Vagina (tissue), 2 donors: ENCODE measurements around the gene DPP10. TPM values are rescaled to one million over a fixed set of nuclear protein-coding genes. Genes with fewer than 3 reads are reported as not detected.
"Not testable (repeated sequence)": the region's sequence is repeated elsewhere in the genome, so short reads cannot be mapped to it uniquely, and the experiment has no call there.

Experiments used
- DNase-seq, 2 donors: peaks; one replicate each; pipeline ENCODE4 v3.0.0-alpha.2; 2017; ENCODE audit errors: extremely low spot score in 2 of 2
- H3K27ac ChIP-seq: fragments of 200-600 bp; sonication (generic); one replicate; pipeline ENCODE4 v1.5.1; 2019
- H3K27me3 ChIP-seq: fragments of 200-600 bp; sonication (generic); one replicate; pipeline ENCODE4 v1.5.1; 2019
- H3K36me3 ChIP-seq, 2 donors: fragments of 200-600 bp; sonication (generic); one replicate each; pipeline ENCODE4 v1.5.1; 2017 to 2019
- H3K4me1 ChIP-seq: fragments of 200-600 bp; sonication (generic); one replicate; pipeline ENCODE4 v1.5.1; 2019
- H3K4me3 ChIP-seq, 2 donors: fragments of 200-600 bp; sonication (generic); 1 replicate in 1 of 2; 2 replicates in 1 of 2; pipeline ENCODE4 v1.5.1; 2016 to 2019
- H3K9me3 ChIP-seq: fragments of 200-600 bp; sonication (generic); one replicate; pipeline ENCODE4 v1.5.1; 2019
- CTCF ChIP-seq, 3 experiments: fragments of 450-650 bp in 2 of 3; fragments of 200-600 bp in 1 of 3; sonication (generic) in 1 of 3; IDR thresholded peaks; one replicate each; pipeline ENCODE4 v1.5.1; 2017 to 2019; ENCODE audit warnings: antibody characterized with exemption in 3 of 3, mild to moderate bottlenecking in 2 of 3, moderate library complexity in 2 of 3
- POLR2A ChIP-seq, 2 donors: fragments of 450-650 bp; IDR thresholded peaks; one replicate each; pipeline ENCODE4 v1.6.1; 2017; ENCODE audit warnings: antibody characterized with exemption in 2 of 2, mild to moderate bottlenecking in 2 of 2, moderate library complexity in 2 of 2
- POLR2AphosphoS5 ChIP-seq, 2 donors: sonication (generic); formaldehyde crosslinking; IDR thresholded peaks; one replicate each; pipeline ENCODE4 v1.9.0; 2017; ENCODE audit warnings: antibody characterized with exemption in 2 of 2, mild to moderate bottlenecking in 2 of 2, low read depth in 1 of 2; ENCODE audit not compliant: insufficient read depth in 1 of 2
- intact Hi-C: fragments of 100-400 bp; cut with DNase I; formaldehyde crosslinking; loops from one replicate; pipeline ENCODE4 v1.15.1; 2023
- total RNA-seq: library from RNA; depleted of rRNA; stranded (reverse); fragments of >200 nt; gene quantifications from one replicate; pipeline ENCODE4 v1.2.3, GENCODE V29; 2016

Gene DPP10
- total RNA-seq, 1 donor from 2014 or later: not detected

GRCh38 chr2:115077626-115078025 is 635.2 kb downstream of the DPP10 start:
- Histone ChIP-seq H3K4me1 (no peaks in the 10 kb centered on the region), H3K9me3 (no peaks in the 10 kb centered on the region), H3K27ac (no peak overlapping the region), H3K27me3 (no peaks in the 10 kb centered on the region), H3K36me3 (no peaks in the 10 kb centered on the region), H3K4me3 (no peak overlapping the region)
- TF ChIP-seq CTCF (IDR thresholded peaks at IDR 0.05): no peak
- no peak for TF ChIP-seq POLR2A (IDR thresholded peaks at IDR 0.05)
- TF ChIP-seq POLR2AphosphoS5 (IDR thresholded peaks at IDR 0.05; ENCODE audit: insufficient read depth in 1 of 2, low read depth in 1 of 2): no peak
- intact Hi-C loops: no loop called here
- DNase-seq: no peak

GRCh38 chr2:115083225-115083624 is 640.8 kb downstream of the DPP10 start:
- Histone ChIP-seq H3K27ac (no peak overlapping the region), H3K9me3 (no peaks in the 10 kb centered on the region), H3K36me3 (no peaks in the 10 kb centered on the region), H3K4me1 (no peaks in the 10 kb centered on the region), H3K27me3 (no peaks in the 10 kb centered on the region), H3K4me3 (no peak overlapping the region)
- intact Hi-C loops: no loop called here
- TF ChIP-seq CTCF (IDR thresholded peaks at IDR 0.05) (no peak), POLR2AphosphoS5 (IDR thresholded peaks at IDR 0.05; ENCODE audit: insufficient read depth in 1 of 2, low read depth in 1 of 2) (no peak), POLR2A (IDR thresholded peaks at IDR 0.05) (no peak)
- DNase-seq: no peak

- Histone ChIP-seq H3K4me1 (no peaks in the 10 kb centered on the region), H3K4me3 (no peak overlapping the region)
Measured at GRCh38 chr2:115083711-115084110, 641.3 kb downstream of the DPP10 start.

GRCh38 chr2:115084446-115084845 is 642.0 kb downstream of the DPP10 start:
- H3K27me3 ChIP-seq: no peaks in the 10 kb centered on the region
- DNase-seq: no peak
- no peaks in the 10 kb centered on the region for H3K4me1 ChIP-seq
- no peak overlapping the region for H3K27ac ChIP-seq
- TF ChIP-seq POLR2A (IDR thresholded peaks at IDR 0.05): no peak
- intact Hi-C loops: no loop called here
- H3K4me3 ChIP-seq: no peak overlapping the region
- no peaks in the 10 kb centered on the region for H3K36me3 ChIP-seq
- H3K9me3 ChIP-seq: no peaks in the 10 kb centered on the region

More at GRCh38 chr2:115083711-115084110, 641.3 kb downstream of the DPP10 start:
- intact Hi-C loops: no loop called here
- Histone ChIP-seq H3K9me3 (no peaks in the 10 kb centered on the region), H3K27ac (no peak overlapping the region), H3K27me3 (no peaks in the 10 kb centered on the region), H3K36me3 (no peaks in the 10 kb centered on the region)
- no peak for DNase-seq
- no peak for TF ChIP-seq POLR2A (IDR thresholded peaks at IDR 0.05)
- TF ChIP-seq CTCF (IDR thresholded peaks at IDR 0.05): no peak
- TF ChIP-seq POLR2AphosphoS5 (IDR thresholded peaks at IDR 0.05; ENCODE audit: insufficient read depth in 1 of 2, low read depth in 1 of 2): no peak

GRCh38 chr2:115086051-115086620 is 643.7 kb downstream of the DPP10 start:
- DNase-seq, H3K4me3 ChIP-seq, H3K27ac ChIP-seq, intact Hi-C loops, H3K36me3 ChIP-seq, H3K4me1 ChIP-seq, H3K9me3 ChIP-seq, H3K27me3 ChIP-seq: not testable (repeated sequence)

GRCh38 chr2:115094441-115094840 is 652.0 kb downstream of the DPP10 start:
- no peak for TF ChIP-seq CTCF (IDR thresholded peaks at IDR 0.05)
- no peak for TF ChIP-seq POLR2A (IDR thresholded peaks at IDR 0.05)
- TF ChIP-seq POLR2AphosphoS5 (IDR thresholded peaks at IDR 0.05; ENCODE audit: insufficient read depth in 1 of 2, low read depth in 1 of 2): no peak
- intact Hi-C loops: no loop called here
- Histone ChIP-seq H3K27ac (no peak overlapping the region), H3K27me3 (no peaks in the 10 kb centered on the region), H3K9me3 (no peaks in the 10 kb centered on the region), H3K36me3 (no peaks in the 10 kb centered on the region), H3K4me1 (no peaks in the 10 kb centered on the region), H3K4me3 (no peak overlapping the region)
- DNase-seq: no peak
